ENCODE results near the gene NAA38. TPM values are rescaled to one million over a fixed set of nuclear protein-coding genes. Genes with fewer than 3 reads are reported as not detected.

Gene NAA38
- total RNA-seq, 1 experiment from 2014 or later, result 50.2 TPM

DNA sequence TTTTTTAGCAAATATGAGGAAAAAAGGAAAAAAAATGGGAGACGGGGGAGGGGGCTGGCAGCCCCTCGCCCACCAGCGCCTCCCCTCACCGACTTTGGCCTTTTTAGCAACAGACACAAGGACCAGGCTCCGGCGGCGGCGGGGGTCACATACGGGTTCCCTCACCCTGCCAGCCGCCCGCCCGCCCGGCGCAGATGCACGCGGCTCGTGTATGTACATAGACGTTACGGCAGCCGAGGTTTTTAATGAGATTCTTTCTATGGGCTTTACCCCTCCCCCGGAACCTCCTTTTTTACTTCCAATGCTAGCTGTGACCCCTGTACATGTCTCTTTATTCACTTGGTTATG, 3.7 kb downstream of the NAA38 start:
- H4K20me1 ChIP-seq (ENCODE audit: control insufficient read depth, insufficient read depth, insufficient read length), result no peaks in the 10 kb centered on the region
- H3K14ac ChIP-seq (ENCODE audit: insufficient read depth, low read length), result no peak overlapping the region
- H3K23ac ChIP-seq (ENCODE audit: insufficient read length, low read depth, low read length), result no peak overlapping the region
- no peak overlapping the region for H3K27ac ChIP-seq (ENCODE audit: insufficient read length, low read depth, low read length)
- no peaks in the 10 kb centered on the region for H3K79me2 ChIP-seq (ENCODE audit: insufficient read depth, low read length)
- peaks cover 30% of the 10 kb centered on the region; the same call in 1 of the 2 replicates for H3K27me3 ChIP-seq (ENCODE audit: insufficient read depth, low read length)
- no peak overlapping the region for H2BK20ac ChIP-seq (ENCODE audit: low read depth, low read length, poor library complexity, severe bottlenecking)
- no peak overlapping the region for H3K4ac ChIP-seq (ENCODE audit: low read depth, low read length)
- no peak overlapping the region for H4K5ac ChIP-seq (ENCODE audit: insufficient read length, low read depth, low read length)
- no peak overlapping the region for H3K56ac ChIP-seq (ENCODE audit: insufficient read length, low read depth, low read length)
- H2AK5ac ChIP-seq (ENCODE audit: insufficient read length, low read length), result no peak overlapping the region
- H3K4me2 ChIP-seq (ENCODE audit: insufficient read depth, insufficient read length, low read length), result peak overlapping the region; percentile 35
- peak; percentile 64 for DNase-seq
- H2BK15ac ChIP-seq (ENCODE audit: low read depth, low read length), result no peak overlapping the region
- H3K36me3 Mint-ChIP-seq (ENCODE audit: insufficient read depth in 1 of 3, low read depth in 3 of 3), result peaks cover 0 to 35% (median 20%) of the 10 kb centered on the region in 3 experiments; a peak in 4 of 7 replicates
- H2BK12ac ChIP-seq (ENCODE audit: insufficient read length, low read depth, low read length), result no peak overlapping the region
- H3K27ac Mint-ChIP-seq, result no peak overlapping the region
- no peak overlapping the region for H2AFZ ChIP-seq (ENCODE audit: low read length)
- H3K79me1 ChIP-seq (ENCODE audit: insufficient read depth, low read depth, low read length, poor library complexity, severe bottlenecking), result no peaks in the 10 kb centered on the region
- no peak overlapping the region for H3K18ac ChIP-seq (ENCODE audit: insufficient read length, low read depth, low read length)
- 0 out of 5 replicates have a peak, but pooled peaks cover 0 to 3% of the 10 kb centered on the region in 2 experiments for H3K9me3 Mint-ChIP-seq
- no peaks in the 10 kb centered on the region; the same call in 1 of the 2 replicates for H3K4me1 ChIP-seq (ENCODE audit: insufficient read depth, low read length)
- no peak overlapping the region for H3K9ac ChIP-seq (ENCODE audit: extremely low read depth, insufficient read length, low read length)
- TF ChIP-seq, protein P1, sequence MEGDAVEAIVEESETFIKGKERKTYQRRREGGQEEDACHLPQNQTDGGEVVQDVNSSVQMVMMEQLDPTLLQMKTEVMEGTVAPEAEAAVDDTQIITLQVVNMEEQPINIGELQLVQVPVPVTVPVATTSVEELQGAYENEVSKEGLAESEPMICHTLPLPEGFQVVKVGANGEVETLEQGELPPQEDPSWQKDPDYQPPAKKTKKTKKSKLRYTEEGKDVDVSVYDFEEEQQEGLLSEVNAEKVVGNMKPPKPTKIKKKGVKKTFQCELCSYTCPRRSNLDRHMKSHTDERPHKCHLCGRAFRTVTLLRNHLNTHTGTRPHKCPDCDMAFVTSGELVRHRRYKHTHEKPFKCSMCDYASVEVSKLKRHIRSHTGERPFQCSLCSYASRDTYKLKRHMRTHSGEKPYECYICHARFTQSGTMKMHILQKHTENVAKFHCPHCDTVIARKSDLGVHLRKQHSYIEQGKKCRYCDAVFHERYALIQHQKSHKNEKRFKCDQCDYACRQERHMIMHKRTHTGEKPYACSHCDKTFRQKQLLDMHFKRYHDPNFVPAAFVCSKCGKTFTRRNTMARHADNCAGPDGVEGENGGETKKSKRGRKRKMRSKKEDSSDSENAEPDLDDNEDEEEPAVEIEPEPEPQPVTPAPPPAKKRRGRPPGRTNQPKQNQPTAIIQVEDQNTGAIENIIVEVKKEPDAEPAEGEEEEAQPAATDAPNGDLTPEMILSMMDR (conservative IDR thresholded peaks at IDR 0.05), result no peak
- H3K23me2 ChIP-seq (ENCODE audit: insufficient read length, low read depth, low read length, poor library complexity, severe bottlenecking), result peaks cover 35% of the 10 kb centered on the region
- H2BK5ac ChIP-seq (ENCODE audit: insufficient read length, low read length), result no peak overlapping the region
- H3K27me3 Mint-ChIP-seq (ENCODE audit: low read depth), result peaks cover 18% of the 10 kb centered on the region
- H3K4me3 Mint-ChIP-seq, result peak overlapping the region in 1 of 2 experiments; percentile 30; a peak in 4 of 5 replicates
- WGBS (ENCODE audit: extremely low coverage, insufficient read length, low lambda C conversion rate), result no CpG with 5 or more reads among the region's 21 CpGs
- H4K8ac ChIP-seq (replicated peaks; ENCODE audit: insufficient read length, low read depth, low read length), result no peak overlapping the region
- peaks cover 19 to 33% of the 10 kb centered on the region in 2 experiments for H3K4me1 Mint-ChIP-seq
- H3K9me3 ChIP-seq (ENCODE audit: control insufficient read depth, low read depth, low read length), result no peaks in the 10 kb centered on the region
- H4K91ac ChIP-seq (ENCODE audit: insufficient read length, low read depth, low read length), result no peak overlapping the region
- H2BK120ac ChIP-seq (ENCODE audit: low read depth, low read length, poor library complexity, severe bottlenecking), result no peak overlapping the region
- no peak overlapping the region for H3T11ph ChIP-seq (ENCODE audit: low read length)

All from H9 (cell line).